Thymus (tissue), 11 donors: ENCODE results near the gene SCN4B. TPM values are rescaled to one million over a fixed set of nuclear protein-coding genes. Genes with fewer than 3 reads are reported as not detected.

Experiments used
- DNase-seq, 9 donors: peaks; one replicate each; pipeline ENCODE4 v3.0.0-alpha.2; 2013; ENCODE audit warnings: low spot score in 9 of 9, low read depth in 6 of 9, missing footprints in 1 of 9
- H3K27ac ChIP-seq, 2 donors: one replicate each; pipeline ENCODE4 v1.5.1; 2013; ENCODE audit warnings: control low read depth in 1 of 2, low read depth in 1 of 2, low read length in 1 of 2, mild to moderate bottlenecking in 1 of 2, moderate library complexity in 1 of 2
- H3K27me3 ChIP-seq, 2 donors: one replicate each; pipeline ENCODE4 v1.5.1; 2013; ENCODE audit warnings: low read length in 1 of 2; ENCODE audit not compliant: control insufficient read depth in 2 of 2, insufficient read depth in 1 of 2
- H3K36me3 ChIP-seq, 2 donors: one replicate each; pipeline ENCODE4 v1.5.1; 2013; ENCODE audit warnings: low read length in 1 of 2, mild to moderate bottlenecking in 1 of 2, moderate library complexity in 1 of 2; ENCODE audit not compliant: control insufficient read depth in 2 of 2, insufficient read depth in 2 of 2
- H3K4me1 ChIP-seq, 2 donors: one replicate each; pipeline ENCODE4 v1.5.1; 2013; ENCODE audit warnings: low read length in 2 of 2; ENCODE audit not compliant: control insufficient read depth in 2 of 2, insufficient read depth in 2 of 2
- H3K4me3 ChIP-seq, 2 donors: one replicate each; pipeline ENCODE4 v1.5.1; 2013; ENCODE audit warnings: low read length in 2 of 2, control low read depth in 1 of 2, mild to moderate bottlenecking in 1 of 2
- H3K9me3 ChIP-seq, 2 donors: one replicate each; pipeline ENCODE4 v1.5.1; 2013; ENCODE audit warnings: low read length in 1 of 2, mild to moderate bottlenecking in 1 of 2; ENCODE audit not compliant: control insufficient read depth in 2 of 2, insufficient read depth in 1 of 2
- WGBS: extraction: QIAGEN DNeasy Blood & Tissue Kit; methylation state at CpG from one replicate; pipeline ENCODE4 v1.1.7; 2013; 5-methylcytosine and 5-hydroxymethylcytosine counted together
- polyA plus RNA-seq: library from polyadenylated mRNA; stranded (reverse); fragments of 200-250 nt; gene quantifications from one replicate; pipeline ENCODE4 v1.2.3, GENCODE V29; 2013
- total RNA-seq: library from RNA; stranded (reverse); fragments of 120-200 nt; gene quantifications from one replicate; pipeline ENCODE4 v1.2.4, GENCODE V29; 2013
- donor health status: healthy.

SCN4B gene
- total and polyA plus RNA-seq, 2 donors, result 1.3 to 2.1 TPM

DNA sequence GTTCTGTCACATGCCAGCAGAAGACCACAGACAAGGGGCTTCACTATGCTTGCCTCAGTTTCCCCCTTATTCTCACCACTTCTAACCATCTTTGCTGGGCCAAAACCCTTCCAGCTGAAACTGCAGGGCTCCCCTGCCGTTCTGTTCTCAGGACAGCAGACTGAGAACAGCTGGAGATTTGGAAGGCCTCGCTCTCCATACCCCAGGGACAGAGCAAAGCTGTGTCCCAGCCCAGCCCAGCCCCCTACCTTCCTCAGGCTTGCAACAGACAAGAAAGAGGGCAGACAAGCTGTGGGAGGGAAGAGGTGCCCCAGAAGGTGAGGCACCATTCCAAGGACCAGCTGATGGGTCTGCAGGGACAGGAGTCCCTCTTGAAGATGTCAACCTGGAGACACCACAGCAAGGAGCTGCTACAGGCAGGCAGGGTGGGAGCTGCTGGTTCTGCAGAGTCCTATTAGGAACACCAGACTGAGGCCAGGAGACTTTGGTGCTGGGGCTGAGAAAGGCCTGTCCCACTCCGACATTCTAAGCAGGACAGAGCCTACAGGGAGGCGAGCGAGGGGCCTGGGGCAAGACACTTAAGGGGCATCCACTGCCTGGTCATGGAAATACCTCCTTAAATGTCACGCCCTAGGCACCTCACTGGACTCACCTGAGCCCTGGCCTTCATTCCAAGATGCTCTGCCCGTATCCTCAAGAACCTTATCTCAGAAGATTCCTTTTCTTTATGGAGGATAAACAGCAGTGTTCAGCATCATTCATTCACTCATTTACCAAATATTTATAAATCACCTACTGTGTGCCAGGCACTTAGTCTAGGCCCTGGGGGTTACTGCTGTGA, 16.9 kb upstream of the SCN4B start:
- no peak for DNase-seq
- Histone ChIP-seq H3K4me3 (no peak overlapping the region), H3K4me1 (peaks cover 5 to 8% of the 10 kb centered on the region in 2 donors), H3K36me3 (no peaks in the 10 kb centered on the region), H3K27me3 (peaks cover 0 to 41% of the 10 kb centered on the region in 2 donors), H3K9me3 (no peaks in the 10 kb centered on the region), H3K27ac (no peak overlapping the region)
- WGBS, result 95% methylated on average over 7 of the region's 7 CpGs

DNA sequence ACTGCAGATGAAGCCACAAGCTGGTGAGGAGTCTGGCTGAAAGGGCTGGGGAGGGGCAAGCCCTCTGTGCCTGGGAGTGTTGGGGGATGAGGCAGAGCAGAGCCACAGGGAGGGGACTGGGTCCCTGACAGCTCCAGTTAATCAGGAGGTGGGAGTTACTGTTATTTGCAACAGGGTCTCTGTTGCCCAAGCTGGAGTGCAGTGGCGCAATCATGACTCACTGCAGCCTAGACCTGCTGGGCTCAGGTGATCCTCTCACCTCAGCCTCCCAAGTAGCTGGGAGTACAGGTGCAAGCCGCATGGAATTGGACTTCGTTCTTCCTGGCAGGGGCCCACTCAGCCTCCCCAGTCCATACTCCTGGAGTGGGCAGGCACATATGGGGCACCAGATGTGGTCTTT, 16.1 kb upstream of the SCN4B start:
- no peak for DNase-seq
- no peaks in the 10 kb centered on the region for H3K9me3 ChIP-seq
- no peak overlapping the region for H3K4me3 ChIP-seq
- H3K27ac ChIP-seq, result no peak overlapping the region
- no peaks in the 10 kb centered on the region for H3K36me3 ChIP-seq
- over 99% methylated on average over 3 of the region's 3 CpGs for WGBS
- peaks cover 0 to 47% of the 10 kb centered on the region in 2 donors for H3K27me3 ChIP-seq
- H3K4me1 ChIP-seq, result peaks cover 5 to 8% of the 10 kb centered on the region in 2 donors

DNA sequence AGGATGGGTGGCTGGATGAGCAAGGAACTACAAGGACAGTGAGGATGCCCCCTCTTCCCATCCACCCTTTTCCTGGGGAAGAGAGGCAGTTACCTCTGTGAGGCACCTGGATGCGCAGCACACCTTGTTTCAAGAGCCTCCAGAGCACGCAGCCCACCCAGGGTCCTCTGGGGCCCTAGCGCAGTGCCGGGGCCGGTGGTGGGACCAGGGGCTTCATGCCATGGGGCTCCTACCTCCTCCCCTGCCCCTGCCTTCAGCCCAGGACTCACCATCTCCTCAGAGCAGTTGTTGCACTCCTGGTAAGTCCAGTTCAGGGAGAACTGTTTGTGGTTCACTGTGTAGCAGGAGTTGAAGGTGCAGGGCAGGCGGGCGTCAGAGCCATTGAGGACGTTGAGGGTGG, 15.7 kb upstream of the SCN4B start:
- H3K27me3 ChIP-seq, result peaks cover 0 to 51% of the 10 kb centered on the region in 2 donors
- H3K9me3 ChIP-seq, result no peaks in the 10 kb centered on the region
- H3K4me3 ChIP-seq, result no peak overlapping the region
- peaks cover 5 to 8% of the 10 kb centered on the region in 2 donors for H3K4me1 ChIP-seq
- DNase-seq, result no peak
- H3K36me3 ChIP-seq, result no peaks in the 10 kb centered on the region
- WGBS, result 89% methylated on average over 8 of the region's 8 CpGs
- no peak overlapping the region for H3K27ac ChIP-seq

DNA sequence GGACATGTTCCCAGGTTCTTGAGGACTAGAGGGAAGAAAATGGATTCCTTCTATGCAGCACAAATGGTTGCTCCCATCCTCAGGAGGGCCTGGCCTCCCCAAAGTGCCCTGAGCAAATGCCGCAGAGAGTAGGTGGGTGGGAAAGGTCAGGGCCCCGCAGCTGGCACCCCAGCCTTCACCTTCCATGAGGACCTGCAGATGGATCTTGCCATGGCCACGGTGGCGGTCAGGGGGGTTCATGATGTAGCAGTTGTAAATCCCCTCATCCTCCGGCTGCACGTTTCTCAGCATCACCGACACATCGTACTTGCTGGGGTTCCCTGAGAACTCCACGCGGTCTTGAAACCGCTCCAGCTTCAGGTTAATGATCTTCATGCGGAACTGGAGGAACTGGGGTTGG, 15.3 kb upstream of the SCN4B start:
- H3K27ac ChIP-seq, result no peak overlapping the region
- peaks cover 0 to 51% of the 10 kb centered on the region in 2 donors for H3K27me3 ChIP-seq
- H3K4me3 ChIP-seq, result no peak overlapping the region
- H3K9me3 ChIP-seq, result no peaks in the 10 kb centered on the region
- DNase-seq, result no peak
- peaks cover 5 to 8% of the 10 kb centered on the region in 2 donors for H3K4me1 ChIP-seq
- 91% methylated on average over 12 of the region's 12 CpGs for whole genome bisulfite sequencing
- H3K36me3 ChIP-seq, result no peaks in the 10 kb centered on the region

DNA sequence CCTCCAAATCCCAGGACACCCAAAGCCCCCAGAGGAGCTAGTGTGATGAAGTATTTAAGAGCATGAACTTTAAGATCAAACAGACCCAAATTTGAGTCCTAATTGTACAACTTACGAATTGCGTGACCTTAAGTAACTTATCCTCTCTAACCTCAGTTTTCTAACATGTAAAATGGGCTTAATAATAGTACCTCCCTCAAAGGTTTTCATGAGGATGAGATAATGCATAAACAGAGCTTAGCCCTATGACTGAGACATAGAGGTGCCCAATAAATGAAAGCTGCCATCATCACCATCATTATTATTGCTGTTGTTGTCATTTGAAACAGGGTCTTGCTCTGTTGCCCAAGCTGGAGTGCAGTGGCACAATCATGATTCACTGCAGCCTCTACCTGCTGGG, 14.6 kb upstream of the SCN4B start:
- H3K4me1 ChIP-seq, result peaks cover 5 to 8% of the 10 kb centered on the region in 2 donors
- H3K27me3 ChIP-seq, result peaks cover 0 to 54% of the 10 kb centered on the region in 2 donors
- DNase-seq, result no peak
- H3K4me3 ChIP-seq, result no peak overlapping the region
- WGBS, result 96% methylated on average over 2 of the region's 2 CpGs
- H3K36me3 ChIP-seq, result no peaks in the 10 kb centered on the region
- no peak overlapping the region for H3K27ac ChIP-seq
- H3K9me3 ChIP-seq, result no peaks in the 10 kb centered on the region

DNA sequence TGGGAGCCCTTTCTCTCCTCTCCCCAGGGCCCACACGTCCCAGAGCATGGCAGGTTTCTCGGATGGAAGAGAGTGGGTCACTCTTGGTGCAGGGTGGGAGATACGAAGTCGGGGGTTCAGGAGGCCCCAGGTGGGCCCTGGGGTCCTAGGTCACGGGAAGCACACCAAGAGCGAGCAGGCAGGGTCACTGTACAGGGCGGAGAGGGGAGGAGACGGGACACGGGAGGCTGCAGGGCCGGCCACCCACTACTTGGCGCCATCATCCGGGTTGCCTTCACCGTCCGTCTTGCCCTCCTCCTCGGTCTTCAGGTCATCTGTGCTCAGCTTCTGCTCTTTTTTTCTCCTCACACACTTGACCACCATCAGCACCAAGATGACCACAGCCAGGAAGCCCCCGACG, 14.0 kb upstream of the SCN4B start:
- no peak overlapping the region for H3K27ac ChIP-seq
- no peak for DNase-seq
- no peaks in the 10 kb centered on the region for H3K9me3 ChIP-seq
- no peaks in the 10 kb centered on the region for H3K36me3 ChIP-seq
- H3K27me3 ChIP-seq, result peaks cover 0 to 60% of the 10 kb centered on the region in 2 donors
- H3K4me3 ChIP-seq, result no peak overlapping the region
- WGBS, result 93% methylated on average over 17 of the region's 17 CpGs
- H3K4me1 ChIP-seq, result peaks cover 2 to 5% of the 10 kb centered on the region in 2 donors

DNA sequence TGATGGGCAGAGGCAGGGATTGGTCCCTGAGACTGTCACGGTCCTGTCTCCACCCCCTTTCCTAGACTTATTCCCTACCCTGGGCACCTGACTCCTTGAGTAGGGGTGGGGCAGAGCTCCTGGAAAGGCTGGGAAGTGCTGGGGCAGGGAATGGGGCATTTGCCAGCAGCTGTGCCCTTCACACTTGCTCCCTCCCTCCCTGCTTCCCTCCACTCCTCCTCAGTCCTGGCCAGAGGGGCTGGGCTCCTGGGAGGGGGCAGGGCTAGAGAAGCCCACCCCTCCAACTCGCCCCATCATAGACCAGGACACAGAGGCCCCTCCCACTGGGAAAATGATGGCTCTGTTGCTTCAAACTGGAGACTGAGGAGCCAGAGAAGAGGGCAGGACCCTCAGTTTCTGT, 12.3 kb upstream of the SCN4B start:
- Histone ChIP-seq H3K4me1 (no peaks in the 10 kb centered on the region), H3K27me3 (peaks cover 0 to 57% of the 10 kb centered on the region in 2 donors), H3K4me3 (no peak overlapping the region), H3K9me3 (no peaks in the 10 kb centered on the region), H3K27ac (no peak overlapping the region), H3K36me3 (no peaks in the 10 kb centered on the region)
- DNase-seq, result no peak
- WGBS, result 90% methylated on average over 2 of the region's 2 CpGs

DNA sequence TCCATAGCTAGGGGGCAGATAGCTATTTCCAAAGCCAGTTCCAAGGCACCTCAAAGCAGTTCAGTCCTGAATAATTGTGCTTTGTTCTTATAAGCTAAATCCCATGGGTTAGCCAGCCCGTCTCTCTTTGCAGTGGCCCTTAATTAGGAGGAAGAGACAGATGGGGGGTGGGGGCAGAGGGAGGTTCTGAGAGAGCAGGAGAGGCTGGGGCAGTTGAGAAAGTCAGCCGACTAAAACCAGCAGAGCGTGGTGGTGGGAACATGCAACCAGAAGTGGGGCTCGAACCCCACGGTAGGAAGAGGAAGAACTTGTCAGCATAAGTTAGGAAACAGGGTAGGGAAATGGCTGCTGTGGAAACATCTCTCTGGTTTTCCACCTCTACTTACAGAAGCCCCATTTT, 10.9 kb upstream of the SCN4B start:
- Histone ChIP-seq H3K4me3 (no peak overlapping the region), H3K36me3 (no peaks in the 10 kb centered on the region), H3K27ac (no peak overlapping the region), H3K27me3 (peaks cover 4 to 59% of the 10 kb centered on the region in 2 donors), H3K4me1 (no peaks in the 10 kb centered on the region), H3K9me3 (no peaks in the 10 kb centered on the region)
- WGBS, result 92% methylated on average over 5 of the region's 5 CpGs
- no peak for DNase-seq

DNA sequence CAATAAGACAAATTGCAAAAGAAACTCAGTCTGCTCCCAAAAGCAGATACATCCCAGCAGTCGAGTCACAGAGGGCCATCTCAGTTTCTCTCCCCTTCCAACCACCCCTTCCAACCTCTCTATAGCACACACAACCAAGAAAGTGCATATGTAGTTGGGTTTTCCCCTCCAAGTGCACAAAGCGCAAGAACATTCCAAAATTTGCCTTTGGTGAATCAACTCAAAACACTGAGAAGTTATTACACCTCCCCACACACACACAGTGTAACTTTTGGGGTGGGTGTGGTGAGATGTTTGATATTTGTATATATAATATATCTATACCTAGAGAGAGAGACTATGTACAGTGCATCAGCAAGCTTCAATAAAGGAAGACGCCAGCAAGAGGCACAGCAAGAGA, 10.2 kb upstream of the SCN4B start:
- Histone ChIP-seq H3K9me3 (no peaks in the 10 kb centered on the region), H3K27ac (no peak overlapping the region), H3K36me3 (no peaks in the 10 kb centered on the region), H3K27me3 (peaks cover 4 to 59% of the 10 kb centered on the region in 2 donors), H3K4me1 (no peaks in the 10 kb centered on the region), H3K4me3 (no peak overlapping the region)
- WGBS, result 91% methylated on average over 3 of the region's 3 CpGs
- no peak for DNase-seq
